ENCODE data around the gene MTURN.

The MTURN gene

DNA sequence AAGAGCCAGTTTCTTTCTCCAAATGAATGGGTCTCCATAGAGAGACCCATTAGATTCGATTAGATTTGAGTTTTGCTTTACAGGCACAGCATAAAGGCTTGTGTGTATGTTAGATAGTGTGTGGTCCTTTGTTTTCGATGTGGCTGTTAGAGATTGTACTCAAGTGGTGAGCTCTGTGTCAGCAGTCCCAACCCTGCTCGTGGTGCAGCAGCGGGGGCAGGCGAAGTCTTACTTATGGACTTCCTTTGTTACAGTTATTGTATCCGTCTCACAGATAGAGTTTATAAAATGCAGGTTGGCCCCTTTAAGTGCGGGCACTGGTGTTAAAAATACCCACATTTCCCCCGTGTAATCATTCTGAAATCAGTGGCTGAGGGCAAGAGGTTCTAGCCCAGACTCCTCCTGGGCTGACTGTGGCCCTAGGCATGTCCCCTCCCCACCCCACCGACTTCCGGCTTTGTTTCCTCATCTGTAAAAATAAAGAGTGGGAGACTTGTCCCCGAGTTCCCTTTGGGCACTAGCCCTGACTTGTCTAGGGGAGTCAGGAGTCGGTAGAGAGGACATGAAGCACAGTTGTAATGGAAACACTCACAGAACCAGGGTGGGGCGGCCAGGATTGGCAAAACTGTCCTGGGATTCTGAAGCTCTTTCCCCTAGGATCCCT lies 28.6 kb downstream of the MTURN start:
- DNase-seq = no peak

GRCh38 chr7:30164567-30164966 lies 29.8 kb downstream of the MTURN start:
- DNase-seq = peak; percentile 74 to 83

DNA sequence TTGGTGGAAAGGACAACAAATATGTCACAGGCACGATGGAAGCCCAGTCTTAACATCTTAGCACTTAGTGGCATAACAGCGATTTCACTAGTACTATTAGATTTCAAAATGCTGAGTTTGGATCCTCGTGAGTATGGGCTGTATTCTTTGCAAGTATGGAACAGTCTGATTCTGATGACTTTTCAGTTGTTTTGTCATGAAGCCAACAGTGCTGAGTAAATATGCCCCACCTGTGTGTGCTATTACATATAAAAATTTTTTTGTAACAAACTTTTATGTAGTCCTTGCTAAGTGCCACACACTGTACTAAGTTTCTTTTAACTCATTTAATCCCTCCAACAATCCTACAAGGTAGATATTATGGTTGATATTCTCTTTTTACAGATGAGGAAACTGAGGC lies 30.8 kb downstream of the MTURN start:
- no peak for DNase-seq

GRCh38 chr7:30166155-30166840 lies 31.5 kb downstream of the MTURN start:
- DNase-seq = no peak

GRCh38 chr7:30166841-30167235 lies 32.1 kb downstream of the MTURN start:
- no peak for DNase-seq

GRCh38 chr7:30167901-30168300 lies 33.1 kb downstream of the MTURN start:
- DNase-seq = no peak

DNA sequence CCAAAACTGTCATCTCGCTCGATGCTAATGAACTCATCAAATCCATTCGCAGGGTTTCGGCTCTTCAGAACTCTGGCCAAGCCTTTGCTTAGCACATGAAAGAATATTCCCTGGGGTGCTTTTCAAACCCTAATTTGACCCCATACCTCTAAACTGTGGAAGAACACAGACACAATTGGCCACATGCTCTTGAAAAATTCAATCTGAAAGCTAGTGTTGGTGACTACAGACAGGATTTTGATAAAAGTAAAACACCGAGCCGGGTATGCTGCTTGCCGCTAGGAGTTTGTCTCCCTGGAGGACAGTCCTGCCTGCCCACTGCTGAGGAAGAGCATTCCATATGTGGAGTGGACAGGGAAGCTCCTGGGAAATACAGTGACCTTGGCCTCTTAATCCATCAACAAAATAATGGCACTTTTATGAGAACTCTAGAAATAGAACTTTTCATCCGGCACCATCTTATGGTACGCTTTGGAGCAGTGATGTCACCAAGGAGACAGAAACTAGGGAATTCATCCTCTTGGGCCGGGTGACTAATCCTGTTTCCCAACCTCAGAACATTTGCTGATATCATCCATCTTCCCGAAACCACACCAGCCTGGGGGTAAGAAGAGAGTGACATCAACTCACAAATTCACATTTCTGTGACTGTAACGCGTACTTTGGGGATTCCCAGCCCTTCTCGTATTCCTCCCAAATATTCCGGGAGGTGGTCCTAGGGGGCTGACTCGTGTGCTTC lies 34.2 kb downstream of the MTURN start:
- peak in 1 of 2 experiments; percentile 55 for DNase-seq

- DNase-seq = no peak
Measured at GRCh38 chr7:30169579-30169978, 34.8 kb downstream of the MTURN start.

DNA sequence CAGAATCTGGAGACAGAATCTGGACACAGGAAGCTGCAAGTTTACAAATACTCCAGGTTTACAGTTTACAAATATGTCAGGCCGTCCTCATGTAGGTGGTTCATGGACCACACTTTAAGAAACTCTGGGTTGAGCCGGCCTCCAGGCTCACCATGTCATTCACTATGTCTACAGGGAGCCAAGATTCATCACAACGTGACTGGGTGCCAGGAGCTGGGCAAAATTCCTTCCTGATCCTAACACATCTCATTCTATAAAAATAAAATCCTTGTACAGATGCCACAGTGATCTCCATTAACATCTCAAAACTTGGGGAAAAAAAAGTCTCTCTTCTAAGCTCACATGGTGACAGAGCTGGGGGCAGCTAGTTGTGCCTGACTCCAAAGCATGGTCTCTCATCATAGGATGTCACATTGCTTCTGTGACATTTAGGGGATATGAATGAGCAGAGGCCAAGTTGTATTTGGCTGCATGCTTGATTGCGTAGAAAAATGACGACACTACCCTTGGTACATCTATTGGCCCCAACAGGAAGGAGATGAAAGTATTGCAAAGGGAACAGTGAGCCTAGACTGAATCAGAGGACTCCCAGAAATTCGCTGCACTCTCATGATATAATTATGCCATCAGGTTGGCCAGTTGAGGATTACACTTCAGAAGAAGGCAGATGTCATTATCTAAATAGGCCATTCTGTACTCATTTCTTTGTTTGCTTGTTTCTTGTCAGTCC lies 35.9 kb downstream of the MTURN start:
- DNase-seq = peak in 1 of 2 experiments; percentile 47

- DNase-seq = peak; percentile 61 to 82
Measured at GRCh38 chr7:30171766-30172447, 37.1 kb downstream of the MTURN start.

- no peak for DNase-seq
Measured at GRCh38 chr7:30172451-30172850, 37.7 kb downstream of the MTURN start.

DNA sequence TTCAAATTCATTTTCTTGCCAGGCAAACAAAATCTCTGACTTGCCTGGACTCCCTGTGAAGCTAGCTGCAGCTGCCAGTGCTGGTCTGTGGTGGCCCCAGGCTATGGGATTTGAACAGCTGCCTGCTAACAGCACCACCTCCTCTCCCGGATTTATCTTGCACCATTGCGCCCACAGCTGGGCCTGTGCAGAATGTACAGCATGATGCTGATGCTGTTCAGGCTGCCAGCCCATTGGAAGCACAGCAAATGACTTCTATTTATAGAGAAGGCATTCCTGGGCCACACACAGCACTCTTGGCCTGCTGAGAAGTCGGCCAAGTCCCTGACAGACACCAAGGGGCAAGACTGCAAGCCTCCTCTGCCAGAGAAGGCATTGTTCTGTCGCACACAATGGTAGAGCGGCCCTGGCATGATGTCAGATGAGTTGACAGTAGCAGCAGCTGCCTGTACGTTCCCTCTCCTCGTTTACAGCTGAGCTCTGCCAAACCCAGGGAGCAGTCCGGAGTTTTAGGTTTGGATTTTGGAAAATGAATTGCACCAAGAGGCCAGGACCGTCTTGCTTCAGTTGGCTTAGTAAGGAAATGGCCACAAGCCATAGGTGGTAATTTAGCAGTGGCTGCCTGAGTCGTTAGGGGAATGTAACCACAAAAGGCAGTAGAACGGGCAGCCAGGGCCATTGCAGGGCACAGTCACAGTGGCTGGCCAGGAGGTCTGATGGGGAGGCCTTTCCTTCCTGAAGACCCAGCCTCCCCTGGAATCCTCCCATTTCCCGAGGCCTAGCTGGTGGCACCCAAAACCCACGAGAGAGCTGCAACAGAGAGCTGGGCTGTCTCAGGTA lies 38.5 kb downstream of the MTURN start:
- DNase-seq = peak; percentile 97 to 100

DNA sequence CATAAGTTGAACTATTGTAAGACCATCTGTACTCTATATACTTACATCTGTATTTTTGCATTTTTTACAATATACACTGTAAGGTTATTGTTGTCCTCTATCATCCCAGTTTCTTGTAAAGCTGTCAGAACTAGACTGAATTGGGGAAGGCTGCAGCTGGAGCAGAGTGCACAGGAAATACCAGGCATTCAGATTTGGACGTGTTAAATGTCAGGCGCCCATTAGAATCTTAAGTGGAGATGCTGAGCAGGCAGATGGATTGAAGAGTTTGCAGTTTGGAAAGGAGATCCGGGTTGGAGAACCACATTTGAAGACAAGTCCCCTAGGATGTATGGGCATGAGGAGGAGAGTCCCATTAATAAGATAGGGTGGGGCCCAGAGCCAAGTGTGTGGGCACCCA lies 40.4 kb downstream of the MTURN start:
- DNase-seq = peak; percentile 10 to 37

DNA sequence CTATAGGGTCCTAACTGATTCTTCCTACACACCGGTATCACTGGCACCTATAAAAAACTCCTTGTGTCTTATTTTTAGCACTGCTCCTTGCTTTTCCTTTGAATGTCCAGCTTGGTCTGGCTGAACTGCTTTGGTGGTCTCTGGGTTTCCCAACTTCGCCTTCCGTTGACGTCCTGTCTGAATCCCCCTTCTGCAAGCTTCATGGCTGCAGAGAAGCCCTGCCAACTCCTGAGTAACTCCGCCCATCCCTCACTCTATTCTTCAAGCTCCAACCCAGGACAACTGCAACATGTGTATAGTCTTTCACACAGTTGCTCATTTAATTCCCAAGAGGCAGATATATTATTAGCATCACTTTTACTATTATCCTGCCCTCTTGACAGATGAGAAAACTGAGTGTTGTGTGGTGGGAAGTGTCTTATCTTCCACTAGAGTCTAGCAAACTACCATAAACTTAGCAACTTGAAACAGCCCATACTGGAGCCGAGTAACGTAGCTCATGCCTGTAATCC lies 40.9 kb downstream of the MTURN start:
- DNase-seq = peak in 1 of 2 experiments; percentile 23

GRCh38 chr7:30176463-30177109 lies 41.8 kb downstream of the MTURN start:
- no peak for DNase-seq

- no peak for DNase-seq
Measured at GRCh38 chr7:30177186-30177585, 42.4 kb downstream of the MTURN start.

DNA sequence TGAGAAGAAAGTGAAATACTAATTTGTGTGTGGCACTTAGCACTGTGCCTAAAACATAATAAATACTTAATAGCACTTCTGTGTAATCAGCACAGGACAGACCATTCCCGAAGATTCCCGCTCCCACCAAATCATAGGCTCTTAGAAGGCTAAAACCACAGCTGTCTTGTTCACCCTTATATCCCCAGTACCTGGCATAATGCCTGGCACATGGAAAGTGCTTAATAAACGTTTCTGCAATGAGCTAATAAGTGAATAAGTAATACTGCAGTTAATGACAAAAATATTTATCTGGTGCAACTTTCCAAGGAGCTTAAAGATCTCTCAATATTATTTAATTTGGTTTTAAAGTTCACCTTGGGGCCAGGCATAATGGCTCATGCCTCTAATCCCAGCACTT lies 43.2 kb downstream of the MTURN start:
- peak; percentile 24 to 42 for DNase-seq

- DNase-seq = no peak
Measured at GRCh38 chr7:30178748-30179436, 44.1 kb downstream of the MTURN start.

- peak in 1 of 2 experiments; percentile 70 for DNase-seq
Measured at GRCh38 chr7:30180718-30181117, 45.9 kb downstream of the MTURN start.

- peak; percentile 75 to 92 for DNase-seq
Measured at GRCh38 chr7:30181211-30181610, 46.4 kb downstream of the MTURN start.
